HepG2 (cell line): ENCODE measurements around the gene RTBDN. TPM values are rescaled to one million over a fixed set of nuclear protein-coding genes. Genes with fewer than 3 reads are reported as not detected.

Source experiments
- ATAC-seq: fragments of 200-7000 bp; cut with Tn5 transposase; 3 replicates; pipeline ENCODE4 v1.9.1; 2020; ENCODE audit warnings: mild to moderate bottlenecking, moderate library complexity
- BruUV-seq: library from RNA; stranded (reverse); fragments of 400-500 nt; replicated peaks from 2 replicates; lab custom pipeline; 2021; lab: Mats Ljungman, UMichigan
- CTCF ChIA-PET: fragments of 300-600 bp; formaldehyde crosslinking; extraction: SDS; loops from one replicate; lab custom pipeline; 2021; ENCODE audit warnings: low total read pairs, inconsistent platforms, low intra/inter-chr PET ratio; lab: Yijun Ruan, JAX
- POLR2A ChIA-PET: fragments of 350-600 bp; sonication (Branson Sonifier 250); formaldehyde crosslinking; loops from one replicate; lab custom pipeline; 2020; ENCODE audit warnings: antibody characterized with exemption, inconsistent platforms; lab: Yijun Ruan, JAX
- DNase-seq: peaks from one replicate; pipeline ENCODE4 v3.0.0-alpha.2; 2015; ENCODE audit warnings: low spot score
- FAIRE-seq: peaks from 3 replicates; lab custom pipeline; 2011; peaks lifted over from hg19 to GRCh38; lab: Jason Lieb, UNC
- H2AFZ ChIP-seq: one replicate; pipeline ENCODE4 v1.6.1; 2011; ENCODE audit warnings: low read length, inconsistent platforms
- H3K27ac ChIP-seq: fragments of 300-600 bp; 3 replicates; pipeline ENCODE4 v1.8.0; 2011; ENCODE audit warnings: mixed run types, mild to moderate bottlenecking, mixed read lengths, low read length, inconsistent platforms; ENCODE audit not compliant: insufficient read depth; ENCODE audit errors: extremely low read length
- H3K27me3 ChIP-seq, 2 experiments: fragments of 200-600 bp in 1 of 2; 2 replicates in 1 of 2; 3 replicates in 1 of 2; pipeline versions ENCODE4 v1.6.0 to v1.8.0; 2011; ENCODE audit warnings: low read length in 2 of 2, mild to moderate bottlenecking in 2 of 2, moderate library complexity in 2 of 2, inconsistent platforms in 1 of 2; ENCODE audit not compliant: insufficient read depth in 2 of 2, control insufficient read depth in 1 of 2
- H3K36me3 ChIP-seq, 2 experiments: fragments of 200-600 bp in 1 of 2; replicated peaks in 1 of 2; 2 replicates in 1 of 2; 3 replicates in 1 of 2; pipeline versions ENCODE4 v1.5.1 to v1.8.0; 2011; ENCODE audit warnings: low read length in 2 of 2, inconsistent platforms in 1 of 2; ENCODE audit not compliant: insufficient read depth in 2 of 2, control insufficient read depth in 1 of 2
- H3K4me1 ChIP-seq: 2 replicates; pipeline ENCODE4 v1.5.1; 2012; ENCODE audit warnings: low read length, inconsistent platforms; ENCODE audit not compliant: insufficient read depth
- H3K4me2 ChIP-seq: 2 replicates; pipeline ENCODE4 v1.6.0; 2011; ENCODE audit warnings: low read depth, low read length, inconsistent platforms
- H3K4me3 ChIP-seq, 3 experiments: fragments of 200-600 bp in 1 of 3; sonication (generic), shearing (Covaris generic) in 1 of 3; replicated peaks in 1 of 3; 2 replicates each; pipeline ENCODE4 v1.5.1; 2011 to 2016; ENCODE audit warnings: low read length in 3 of 3, inconsistent platforms in 2 of 3, low read depth in 2 of 3, mild to moderate bottlenecking in 2 of 3, control low read depth in 1 of 3, mixed read lengths in 1 of 3; ENCODE audit not compliant: insufficient read depth in 1 of 3
- H3K79me2 ChIP-seq: one replicate; pipeline ENCODE4 v1.6.1; 2011; ENCODE audit warnings: low read length, inconsistent platforms; ENCODE audit not compliant: insufficient read depth
- H3K9ac ChIP-seq: 2 replicates; pipeline ENCODE4 v1.6.0; 2011; ENCODE audit warnings: mild to moderate bottlenecking, low read depth, low read length, inconsistent platforms; ENCODE audit not compliant: insufficient read depth
- H3K9me3 ChIP-seq: 2 replicates; pipeline ENCODE4 v1.5.1; 2012; ENCODE audit warnings: mild to moderate bottlenecking, low read length
- H4K20me1 ChIP-seq: 2 replicates; pipeline ENCODE4 v1.6.0; 2011; ENCODE audit warnings: inconsistent platforms, mild to moderate bottlenecking, low read length, moderate library complexity; ENCODE audit not compliant: insufficient read depth
- HDAC6 ChIP-seq: fragments of 200-600 bp; sonication (generic); IDR thresholded peaks from 2 replicates; pipeline ENCODE4 v1.7.0; 2017; ENCODE audit warnings: mild to moderate bottlenecking, antibody characterized with exemption, low read length, low read depth
- ZNF589 ChIP-seq: sonication (generic); formaldehyde crosslinking; conservative IDR thresholded peaks from 2 replicates; pipeline ENCODE4 v1.8.0; 2022; ENCODE audit warnings: mild to moderate bottlenecking, moderate library complexity, missing genetic modification reagents
- ZNF646 ChIP-seq: sonication (generic); formaldehyde crosslinking; IDR thresholded peaks from 2 replicates; pipeline ENCODE4 v1.9.0; 2021; ENCODE audit warnings: mild to moderate bottlenecking, missing genetic modification reagents
- ZSCAN12 ChIP-seq: sonication (generic); formaldehyde crosslinking; IDR thresholded peaks from 2 replicates; pipeline ENCODE4 v1.9.0; 2021; ENCODE audit warnings: mild to moderate bottlenecking, missing genetic modification reagents
- WGBS: methylation state at CpG from one replicate; pipeline ENCODE4 v1.1.6; 2017; ENCODE audit warnings: low lambda C conversion rate; 5-methylcytosine and 5-hydroxymethylcytosine counted together
- in situ Hi-C: cut with HindIII; loops from 2 replicates; pipeline ENCODE4 v1.10.0; 2017; ENCODE audit warnings: low pct_unique_long_range_greater_than_20kb; ENCODE audit not compliant: extremely low pct_ligation_motif_present
- intact Hi-C: fragments of 100-400 bp; cut with micrococcal nuclease; formaldehyde crosslinking; loops from one replicate; pipeline ENCODE4 v1.10.0; 2022; ENCODE audit not compliant: unreplicated experiment
- polyA plus RNA-seq, 8 experiments: library from polyadenylated mRNA; depleted of rRNA in 3 of 8; stranded (reverse) in 7 of 8; unstranded in 1 of 8; fragments of >200 nt; fragmentation: Illumina TruSeq in 4 of 8; extraction: Trizol in 4 of 8; gene quantifications; 2 replicates each; pipeline versions ENCODE4 v1.2.1 to v1.2.3, GENCODE V29; 2011 to 2016; ENCODE audit warnings: low read depth in 4 of 8, missing spikeins in 1 of 8, mixed read lengths in 1 of 8; ENCODE audit not compliant: insufficient read depth in 1 of 8
- total RNA-seq, 5 experiments: library from RNA; depleted of rRNA; stranded (reverse); fragments of >200 nt; fragmentation: Illumina TruSeq; extraction: Trizol; gene quantifications; 2 replicates each; pipeline ENCODE4 v1.2.3, GENCODE V29; 2016; ENCODE audit warnings: low read depth in 1 of 5

The RTBDN gene
- total and polyA plus RNA-seq, 2 of the 13 experiments (the other 11 are each of a cell fraction or from before 2014, with no cell fraction given) = 0.27 to 0.48 TPM

GRCh38 chr19:12784871-12785430 is 49.4 kb downstream of the RTBDN start:
- Histone ChIP-seq H3K27ac (no peak overlapping the region), H3K79me2 (no peaks in the 10 kb centered on the region), H3K4me2 (no peak overlapping the region), H2AFZ (no peak overlapping the region), H3K4me3 (no peak overlapping the region), H3K36me3 (no peaks in the 10 kb centered on the region), H3K4me1 (peaks cover 80% of the 10 kb centered on the region), H3K27me3 (no peaks in the 10 kb centered on the region; a peak in 3 of 5 replicates), H4K20me1 (no peaks in the 10 kb centered on the region), H3K9me3 (no peaks in the 10 kb centered on the region), H3K9ac (no peak overlapping the region; the same call in 1 of the 2 replicates)
- ATAC-seq (no peak), FAIRE-seq (no peak), DNase-seq (no peak)
- TF ChIP-seq ZNF589 (CRISPR knock-in tag) = no peak
- no peak for TF ChIP-seq ZSCAN12 (CRISPR knock-in tag)
- peak; percentile 59; the same call in 1 of the 2 replicates for TF ChIP-seq ZNF646 (CRISPR knock-in tag)
- no peak for TF ChIP-seq HDAC6
- ChIA-PET CTCF (no interaction called here), POLR2A (no interaction called here)
- intact Hi-C loops = no loop called here
- 13% methylated on average over 5 of the region's 5 CpGs for WGBS
- no TSS peak for BruUV-seq
- in situ Hi-C loops = no loop called here
